SK-N-SH treated with all-trans-retinoic acid at 6 μM for 48 hours (cell line): ENCODE data around the gene NR5A2.

Experiments
- ARNTL ChIP-seq: fragments of 450-650 bp; formaldehyde crosslinking; IDR thresholded peaks from 2 replicates; pipeline ENCODE4 v1.5.0; 2020; ENCODE audit warnings: low read depth, mild to moderate bottlenecking, moderate library complexity, borderline replicate concordance
- CSDC2 ChIP-seq: fragments of 250-450 bp; sonication (Bioruptor Pico); IDR thresholded peaks from 2 replicates; pipeline ENCODE4 v1.5.0; 2020; ENCODE audit warnings: mild to moderate bottlenecking, moderate library complexity
- GLIS3 ChIP-seq: fragments of 250-450 bp; sonication (Bioruptor Pico); IDR thresholded peaks from 2 replicates; pipeline ENCODE4 v1.5.0; 2020; ENCODE audit warnings: mild to moderate bottlenecking, moderate library complexity
- PATZ1 ChIP-seq: fragments of 250-450 bp; sonication (Bioruptor Pico); IDR thresholded peaks from 2 replicates; pipeline ENCODE4 v1.8.0; 2020; ENCODE audit warnings: mild to moderate bottlenecking, moderate library complexity, borderline replicate concordance
- POU6F1 ChIP-seq: fragments of 250-450 bp; sonication (Bioruptor Pico); IDR thresholded peaks from 2 replicates; pipeline ENCODE4 v1.8.0; 2021; ENCODE audit warnings: low read depth, mild to moderate bottlenecking, moderate library complexity, borderline replicate concordance
- PPARA ChIP-seq: fragments of 250-450 bp; sonication (Bioruptor Pico); IDR thresholded peaks from 2 replicates; pipeline ENCODE4 v1.5.0; 2020; ENCODE audit warnings: mild to moderate bottlenecking, borderline replicate concordance
- RARB ChIP-seq: fragments of 250-450 bp; sonication (Bioruptor Pico); IDR thresholded peaks from 2 replicates; pipeline ENCODE4 v1.8.0; 2021; ENCODE audit warnings: mild to moderate bottlenecking, moderate library complexity
- TOX ChIP-seq: fragments of 250-450 bp; sonication (Bioruptor Pico); IDR thresholded peaks from 2 replicates; pipeline ENCODE4 v1.8.0; 2021; ENCODE audit warnings: mild to moderate bottlenecking, moderate library complexity, borderline replicate concordance
- ZFP3 ChIP-seq: fragments of 250-450 bp; sonication (Bioruptor Pico); IDR thresholded peaks from 2 replicates; pipeline ENCODE4 v1.5.0; 2020; ENCODE audit warnings: mild to moderate bottlenecking, moderate library complexity
- ZNF565 ChIP-seq: fragments of 450-650 bp; formaldehyde crosslinking; conservative IDR thresholded peaks from 2 replicates; pipeline ENCODE4 v1.5.0; 2020; ENCODE audit warnings: low read depth, mild to moderate bottlenecking, moderate library complexity
- ZNF8 ChIP-seq: fragments of 450-650 bp; formaldehyde crosslinking; IDR thresholded peaks from 2 replicates; pipeline ENCODE4 v1.5.0; 2020; ENCODE audit warnings: mild to moderate bottlenecking, moderate library complexity
- TF ChIP-seq, protein P1 (sequence below): fragments of 250-450 bp; sonication (Bioruptor Pico); IDR thresholded peaks from 2 replicates; pipeline ENCODE4 v1.5.1; 2020; ENCODE audit warnings: low read depth, mild to moderate bottlenecking, moderate library complexity

DNA sequence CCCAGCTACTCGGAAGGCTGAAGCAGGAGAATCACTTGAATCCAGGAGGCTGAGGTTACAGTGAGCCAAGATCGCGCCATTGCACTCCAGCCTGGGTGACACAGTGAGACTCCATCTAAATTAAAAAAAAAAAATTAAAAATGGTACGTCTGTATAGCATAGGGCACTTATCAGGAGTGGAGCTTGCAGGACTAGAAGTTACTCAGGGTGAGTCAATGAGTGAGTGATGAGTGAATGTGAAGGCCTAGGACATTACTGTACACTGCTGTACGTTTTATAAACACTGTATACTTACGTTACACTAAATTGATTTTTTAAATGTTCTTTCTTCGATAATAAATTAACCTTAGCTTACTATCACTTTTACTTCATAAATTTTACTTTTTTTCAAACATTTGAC, 183.6 kb downstream of the NR5A2 start:
- TF ChIP-seq PPARA (CRISPR knock-in tag) (no peak), ZNF8 (no peak), PATZ1 (no peak), CSDC2 (CRISPR knock-in tag) (no peak), ARNTL (CRISPR knock-in tag) (no peak), POU6F1 (CRISPR knock-in tag) (no peak), RARB (CRISPR knock-in tag) (no peak), GLIS3 (no peak), TOX (CRISPR knock-in tag) (no peak), ZNF565 (CRISPR knock-in tag) (no peak), ZFP3 (no peak)
- TF ChIP-seq, protein P1, sequence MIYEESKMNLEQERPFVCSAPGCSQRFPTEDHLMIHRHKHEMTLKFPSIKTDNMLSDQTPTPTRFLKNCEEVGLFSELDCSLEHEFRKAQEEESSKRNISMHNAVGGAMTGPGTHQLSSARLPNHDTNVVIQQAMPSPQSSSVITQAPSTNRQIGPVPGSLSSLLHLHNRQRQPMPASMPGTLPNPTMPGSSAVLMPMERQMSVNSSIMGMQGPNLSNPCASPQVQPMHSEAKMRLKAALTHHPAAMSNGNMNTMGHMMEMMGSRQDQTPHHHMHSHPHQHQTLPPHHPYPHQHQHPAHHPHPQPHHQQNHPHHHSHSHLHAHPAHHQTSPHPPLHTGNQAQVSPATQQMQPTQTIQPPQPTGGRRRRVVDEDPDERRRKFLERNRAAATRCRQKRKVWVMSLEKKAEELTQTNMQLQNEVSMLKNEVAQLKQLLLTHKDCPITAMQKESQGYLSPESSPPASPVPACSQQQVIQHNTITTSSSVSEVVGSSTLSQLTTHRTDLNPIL, result no peak
